Liver (tissue), 3 donors: ENCODE results near the gene ADAP1.

Experiments used
- GABPA ChIP-seq, 2 donors: IDR thresholded peaks in 1 of 2; conservative IDR thresholded peaks in 1 of 2; 2 replicates each; pipeline ENCODE4 v1.6.1; 2016; ENCODE audit warnings: antibody characterized with exemption in 2 of 2, mild to moderate bottlenecking in 1 of 2, moderate library complexity in 1 of 2
- ZBTB33 ChIP-seq: IDR thresholded peaks from 2 replicates; pipeline ENCODE4 v1.6.1; 2016; ENCODE audit warnings: antibody characterized with exemption
- TF ChIP-seq, protein P1 (sequence below): fragments of 150-350 bp; IDR thresholded peaks from 2 replicates; pipeline ENCODE4 v1.5.1; 2017; ENCODE audit warnings: improper control_type of control experiment, low read depth, low read length; ENCODE audit not compliant: missing input control
- donor health status: healthy.
- donor health status: healthy.

DNA sequence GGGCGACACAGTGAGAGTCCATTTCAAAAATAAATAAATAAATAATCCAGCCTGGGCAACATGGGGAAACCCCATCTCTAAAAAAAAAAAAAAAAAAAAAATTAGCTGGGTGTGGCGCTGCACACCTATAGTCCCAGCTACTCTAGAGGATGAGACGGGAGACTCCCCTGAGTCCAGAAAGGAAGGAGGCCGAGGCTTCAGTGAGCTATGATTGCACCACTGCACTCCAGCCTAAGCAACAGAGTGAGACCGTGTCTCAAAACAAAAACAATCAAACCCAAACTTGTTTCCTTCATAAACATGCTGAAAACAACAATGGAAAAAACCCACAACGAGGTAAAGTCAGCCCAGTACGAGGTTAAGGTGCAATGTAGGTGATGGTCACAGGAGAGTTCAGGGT is 19.7 kb upstream of the ADAP1 start:
- TF ChIP-seq, protein P1, sequence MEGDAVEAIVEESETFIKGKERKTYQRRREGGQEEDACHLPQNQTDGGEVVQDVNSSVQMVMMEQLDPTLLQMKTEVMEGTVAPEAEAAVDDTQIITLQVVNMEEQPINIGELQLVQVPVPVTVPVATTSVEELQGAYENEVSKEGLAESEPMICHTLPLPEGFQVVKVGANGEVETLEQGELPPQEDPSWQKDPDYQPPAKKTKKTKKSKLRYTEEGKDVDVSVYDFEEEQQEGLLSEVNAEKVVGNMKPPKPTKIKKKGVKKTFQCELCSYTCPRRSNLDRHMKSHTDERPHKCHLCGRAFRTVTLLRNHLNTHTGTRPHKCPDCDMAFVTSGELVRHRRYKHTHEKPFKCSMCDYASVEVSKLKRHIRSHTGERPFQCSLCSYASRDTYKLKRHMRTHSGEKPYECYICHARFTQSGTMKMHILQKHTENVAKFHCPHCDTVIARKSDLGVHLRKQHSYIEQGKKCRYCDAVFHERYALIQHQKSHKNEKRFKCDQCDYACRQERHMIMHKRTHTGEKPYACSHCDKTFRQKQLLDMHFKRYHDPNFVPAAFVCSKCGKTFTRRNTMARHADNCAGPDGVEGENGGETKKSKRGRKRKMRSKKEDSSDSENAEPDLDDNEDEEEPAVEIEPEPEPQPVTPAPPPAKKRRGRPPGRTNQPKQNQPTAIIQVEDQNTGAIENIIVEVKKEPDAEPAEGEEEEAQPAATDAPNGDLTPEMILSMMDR = no peak
- TF ChIP-seq GABPA (IDR thresholded peaks at IDR 0.05 in 1 of 2, conservative IDR thresholded peaks at IDR 0.05 in 1 of 2) (no peak), ZBTB33 (no peak)
